HG03060 (cell line): Measurements from ENCODE around the gene PET100.

Source experiments
- ATAC-seq: cut with Tn5 transposase; IDR thresholded peaks from one replicate; pipeline ENCODE4 v1.9.1; 2021; ENCODE audit warnings: low read depth, moderate number of reproducible peaks; ENCODE audit not compliant: unreplicated experiment

The PET100 gene

DNA sequence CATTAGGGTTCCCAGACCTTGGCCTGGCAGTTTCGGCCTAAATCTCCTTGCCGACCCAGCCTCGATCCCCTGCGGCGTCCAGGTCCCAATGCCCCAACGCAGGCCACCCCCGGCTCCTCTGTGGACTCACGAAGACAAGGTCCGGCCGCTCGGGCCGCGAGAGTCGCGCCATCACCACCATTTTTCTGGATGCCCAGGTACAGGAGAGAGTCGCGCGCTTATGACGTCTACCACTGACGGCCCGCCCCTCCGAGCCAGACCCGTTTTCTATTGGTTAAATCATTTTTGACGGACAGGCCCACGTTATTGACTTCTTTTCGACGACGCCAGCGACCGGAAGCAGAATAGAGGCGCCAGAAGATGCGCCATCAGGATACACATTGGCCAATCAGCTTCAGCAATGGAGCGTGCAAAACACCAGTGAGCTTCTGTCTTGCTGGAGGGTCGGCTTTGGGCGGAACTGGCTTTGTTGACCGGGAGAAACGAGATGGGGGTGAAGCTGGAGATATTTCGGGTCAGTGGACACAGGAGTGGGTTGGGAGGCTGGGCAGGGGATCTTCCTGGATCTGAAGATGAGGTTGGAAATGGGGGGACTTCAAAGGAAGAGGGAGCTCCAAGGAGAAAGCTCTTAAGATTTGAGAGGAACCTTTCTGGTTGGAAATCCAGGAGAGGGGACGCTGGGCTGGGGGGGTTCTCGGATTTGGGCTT is at the start of gene PET100, which contains the start of gene XAB2:
Gene PET100, plus strand, starts transcription at position 447 of the 708 bp plus-strand sequence. Its CDS starts 41 bp downstream, at position 488.
Gene XAB2, minus strand, starts transcription at position 199 of the 708 bp plus-strand sequence. Its CDS starts 18 bp downstream, at position 181.
- ATAC-seq, result peak; percentile 96

- no peak for ATAC-seq
These were observed 47.1 kb upstream of the PET100 start for GRCh38 chr19:7582446-7582845.

- no peak for ATAC-seq
These were observed 39.8 kb upstream of the PET100 start for GRCh38 chr19:7589822-7590221.

DNA sequence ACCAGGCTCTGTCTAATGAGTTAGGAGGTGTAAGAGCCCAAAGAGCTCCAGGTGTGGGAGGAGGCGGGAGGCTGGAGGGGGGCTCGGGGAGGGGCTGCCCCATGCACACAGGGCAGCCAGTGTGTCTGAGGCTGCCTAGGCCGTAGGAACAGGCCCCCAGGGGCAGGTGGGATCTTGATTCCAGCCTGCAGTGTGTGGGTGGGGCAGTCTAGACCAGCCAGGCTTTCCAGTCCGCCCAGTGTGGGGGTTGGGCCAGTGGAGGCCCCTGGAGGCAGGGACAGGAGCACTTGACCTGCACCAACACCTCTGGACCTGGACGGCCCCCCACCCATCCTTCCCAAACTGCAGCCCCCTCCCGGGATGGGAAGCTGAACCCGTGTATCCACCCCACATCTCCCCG is 39.3 kb upstream of the PET100 start:
- no peak for ATAC-seq

GRCh38 chr19:7595466-7596133 is 34.0 kb upstream of the PET100 start, which contains the start of gene CAMSAP3:
Gene CAMSAP3, plus strand, starts transcription at chr19:7595863. Its CDS starts 140 bp downstream, at chr19:7596003.
- no peak for ATAC-seq

- ATAC-seq, result no peak
These were observed 33.2 kb upstream of the PET100 start for GRCh38 chr19:7596211-7596937.

- ATAC-seq, result no peak
These were observed 31.9 kb upstream of the PET100 start for GRCh38 chr19:7597689-7598088.

GRCh38 chr19:7598180-7598579 is 31.4 kb upstream of the PET100 start:
- no peak for ATAC-seq

DNA sequence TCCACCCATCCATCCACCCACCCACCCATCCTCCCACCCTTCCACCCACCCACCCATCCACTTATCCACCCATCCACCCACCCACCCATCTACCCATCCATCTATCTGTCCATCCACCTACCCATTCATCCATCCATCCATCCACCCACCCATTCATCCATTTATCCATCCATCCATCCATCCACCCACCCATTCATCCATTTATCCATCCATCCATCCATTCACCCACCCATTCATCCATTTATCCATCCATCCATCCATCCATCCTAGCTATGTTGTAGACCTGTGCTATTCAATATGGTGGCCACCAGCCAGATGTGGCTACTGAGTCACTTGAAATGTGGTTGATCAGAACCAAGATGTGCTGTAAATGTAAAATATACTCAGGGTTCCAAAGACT is 28.9 kb upstream of the PET100 start:
- ATAC-seq, result no peak

- ATAC-seq, result no peak
These were observed 27.2 kb upstream of the PET100 start for GRCh38 chr19:7602240-7602934.

DNA sequence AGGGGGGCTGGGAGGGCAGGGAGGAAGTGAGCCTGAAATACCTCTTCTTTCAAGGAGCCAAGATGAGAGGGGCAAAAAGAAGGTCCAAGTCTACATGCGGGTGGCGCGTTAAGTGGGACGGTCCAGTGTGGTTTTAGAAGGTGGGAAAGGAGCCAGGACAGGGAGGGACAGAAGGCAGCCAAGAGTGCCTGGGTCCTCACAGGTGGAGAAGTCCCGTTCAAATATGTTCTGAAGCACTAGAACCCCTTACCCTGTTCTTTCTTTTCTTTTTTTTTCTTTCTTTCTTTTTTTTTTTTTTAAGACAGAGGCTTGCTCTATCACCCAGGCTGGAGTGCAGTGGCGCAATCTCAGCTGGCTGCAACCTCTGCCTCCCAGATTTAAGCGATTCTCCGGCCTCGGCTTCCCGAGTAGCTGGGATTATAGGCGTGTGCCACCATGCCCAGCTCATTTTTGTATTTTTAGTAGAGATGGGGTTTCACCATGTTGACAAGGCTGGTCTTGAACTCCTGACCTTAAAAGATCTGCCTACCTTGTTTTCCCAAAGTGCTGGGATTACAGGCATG is 26.6 kb upstream of the PET100 start:
- no peak for ATAC-seq

GRCh38 chr19:7603919-7604318 is 25.7 kb upstream of the PET100 start:
- no peak for ATAC-seq

DNA sequence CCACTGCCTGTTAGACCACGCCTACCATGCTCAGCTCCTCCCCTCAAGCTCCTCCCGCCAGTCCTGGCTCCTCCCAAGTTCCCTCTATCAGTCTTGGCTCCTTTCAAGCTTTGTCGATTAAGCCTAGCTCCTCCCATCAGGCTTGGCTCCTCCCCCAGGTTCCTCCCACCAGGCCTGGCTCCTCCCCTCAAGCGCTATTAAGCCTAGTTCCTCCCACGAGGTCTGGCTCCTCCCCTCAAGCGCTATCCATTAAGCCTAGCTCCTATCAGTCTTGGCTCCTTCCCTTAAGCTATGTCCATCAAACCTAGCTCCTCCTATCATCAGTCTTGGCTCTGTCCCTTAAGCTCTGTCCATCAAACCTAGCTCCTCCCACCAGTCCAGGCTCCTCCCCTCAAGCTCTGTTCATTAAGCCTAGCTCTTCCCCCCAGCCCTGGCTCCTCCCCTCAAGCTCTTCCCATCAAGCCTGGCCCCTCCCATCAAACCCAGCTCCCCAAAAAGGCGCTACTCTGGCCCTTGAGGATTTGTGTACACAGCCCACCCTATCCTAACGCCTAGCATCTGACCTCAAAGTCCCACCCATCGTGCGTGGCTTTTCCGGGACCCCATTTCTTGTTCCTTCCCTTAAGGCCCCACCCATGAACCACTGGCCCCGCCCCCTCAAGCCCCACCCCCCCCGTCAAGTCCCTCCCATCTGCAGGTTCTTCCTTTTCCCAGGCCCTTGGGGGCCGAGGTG is 23.9 kb upstream of the PET100 start:
- ATAC-seq, result no peak

GRCh38 chr19:7606289-7606688 is 23.3 kb upstream of the PET100 start:
- ATAC-seq, result no peak

- no peak for ATAC-seq
These were observed 22.2 kb upstream of the PET100 start for GRCh38 chr19:7607212-7607873.

- ATAC-seq, result no peak
These were observed 21.6 kb upstream of the PET100 start for GRCh38 chr19:7607874-7608560.

DNA sequence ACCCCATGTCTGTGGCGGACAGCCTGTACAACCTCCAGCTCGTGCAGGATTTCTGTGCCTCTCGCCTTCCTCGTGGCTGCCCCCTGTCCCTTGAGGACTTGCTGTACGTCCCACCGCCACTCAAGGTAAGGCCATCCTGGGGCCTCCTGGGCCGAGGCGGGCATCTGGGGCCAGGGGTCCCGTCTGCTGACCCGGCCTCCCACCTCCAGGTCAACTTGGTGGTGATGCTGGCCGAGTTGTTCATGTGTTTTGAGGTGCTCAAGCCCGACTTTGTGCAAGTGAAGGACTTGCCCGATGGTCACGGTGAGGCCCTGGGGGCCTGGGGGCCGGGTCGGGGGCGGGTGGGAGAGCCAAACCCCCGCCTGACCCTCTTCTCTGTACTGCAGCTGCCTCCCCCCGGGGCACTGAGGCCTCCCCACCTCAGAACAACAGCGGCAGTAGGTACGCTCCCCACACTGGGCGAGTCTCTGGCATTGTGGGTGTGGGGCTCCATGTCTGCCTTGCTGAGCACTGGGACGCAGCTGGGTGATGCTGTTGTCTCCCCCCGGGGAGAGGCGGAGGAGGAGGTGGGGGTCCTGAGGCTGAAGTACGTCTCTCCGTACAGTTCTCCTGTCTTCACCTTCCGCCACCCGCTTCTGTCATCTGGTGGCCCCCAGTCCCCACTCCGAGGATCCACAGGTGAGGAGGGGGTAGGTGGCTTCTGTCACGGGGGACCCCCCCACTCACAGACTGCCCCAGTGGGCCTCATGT is 18.9 kb upstream of the PET100 start:
- ATAC-seq, result no peak
